Testis (tissue), 3 donors: ENCODE data around the gene ZNF618. TPM values are rescaled to one million over a fixed set of nuclear protein-coding genes. Genes with fewer than 3 reads are reported as not detected.

Experiments
- DNase-seq: peaks from one replicate; pipeline ENCODE4 v3.0.0-alpha.2; 2019
- H3K27ac ChIP-seq, 2 donors: fragments of 200-600 bp; sonication (generic); one replicate each; pipeline ENCODE4 v1.5.1; 2019
- H3K27me3 ChIP-seq: fragments of 200-600 bp; sonication (generic); one replicate; pipeline ENCODE4 v1.5.1; 2019
- H3K36me3 ChIP-seq: fragments of 200-600 bp; sonication (generic); one replicate; pipeline ENCODE4 v1.5.1; 2017; ENCODE audit warnings: low read depth; ENCODE audit errors: missing control alignments
- H3K4me1 ChIP-seq: fragments of 200-600 bp; sonication (generic); one replicate; pipeline ENCODE4 v1.5.1; 2019
- H3K4me3 ChIP-seq, 2 donors: fragments of 200-600 bp; sonication (generic); one replicate each; pipeline ENCODE4 v1.5.1; 2017 to 2019
- H3K9me3 ChIP-seq: fragments of 200-600 bp; sonication (generic); one replicate; pipeline ENCODE4 v1.5.1; 2017
- CTCF ChIP-seq, 3 experiments: fragments of 450-650 bp in 2 of 3; fragments of 200-600 bp in 1 of 3; sonication (generic) in 1 of 3; IDR thresholded peaks; one replicate each; pipeline ENCODE4 v1.5.1; 2016 to 2019; ENCODE audit warnings: antibody characterized with exemption in 3 of 3, mild to moderate bottlenecking in 2 of 3, moderate library complexity in 1 of 3
- POLR2A ChIP-seq: fragments of 450-650 bp; IDR thresholded peaks from one replicate; pipeline ENCODE4 v1.6.1; 2017; ENCODE audit warnings: antibody characterized with exemption, mild to moderate bottlenecking, moderate library complexity
- WGBS, 2 donors: methylation state at CpG; one replicate each; pipeline ENCODE4 v1.1.5; 2018; 5-methylcytosine and 5-hydroxymethylcytosine counted together
- intact Hi-C: fragments of 100-400 bp; cut with DNase I; formaldehyde crosslinking; loops from one replicate; pipeline ENCODE4 v1.15.1; 2023; ENCODE audit warnings: low total_unique reads
- polyA plus RNA-seq: library from polyadenylated mRNA; stranded (reverse); fragments of 350-450 nt; fragmentation: Illumina TruSeq; extraction: RNeasy Lipid Tissue Mini Kit (QIAGEN cat#74804); gene quantifications from one replicate; pipeline ENCODE4 v1.2.3, GENCODE V29; 2014; ENCODE audit warnings: low read depth, low replicate concordance; ENCODE audit not compliant: insufficient read depth
- total RNA-seq, 2 donors: library from RNA; depleted of rRNA; stranded (reverse); fragments of >200 nt; gene quantifications; one replicate each; pipeline ENCODE4 v1.2.3, GENCODE V29; 2016

The ZNF618 gene
- total and polyA plus RNA-seq, 3 donors from 2014 or later, result 6.8 to 15.2 (median 14.6) TPM

- intact Hi-C loops, result no loop called here
- Histone ChIP-seq H3K4me1 (no peaks in the 10 kb centered on the region), H3K4me3 (no peak overlapping the region), H3K27ac (no peak overlapping the region), H3K9me3 (no peaks in the 10 kb centered on the region), H3K36me3 (no peaks in the 10 kb centered on the region), H3K27me3 (no peaks in the 10 kb centered on the region)
- no peak for DNase-seq
- 82 to 83% methylated on average over 7 of the region's 7 CpGs for WGBS, 2 donors
- TF ChIP-seq CTCF (IDR thresholded peaks at IDR 0.05) (no peak), POLR2A (no peak)
Measured at GRCh38 chr9:114077162-114077837, 201.2 kb downstream of the ZNF618 start.

- Histone ChIP-seq H3K27me3 (no peaks in the 10 kb centered on the region), H3K4me3 (no peak within 1 kb of the TSS), H3K27ac (no peak within 1 kb of the TSS), H3K36me3 (no peaks in the 10 kb centered on the region), H3K4me1 (no peaks in the 10 kb centered on the region), H3K9me3 (no peaks in the 10 kb centered on the region)
- intact Hi-C loops, result no loop called here
- WGBS, 2 donors, result 65 to 72% methylated on average over 3 to 16 of the region's 16 CpGs
- DNase-seq, result no peak
- TF ChIP-seq CTCF (IDR thresholded peaks at IDR 0.05), result no peak
- no peak for TF ChIP-seq POLR2A
Measured at GRCh38 chr9:114078021-114078780, 202.1 kb downstream of the ZNF618 start, which contains the start of gene AMBP. AMBP (minus strand) TSS chr9:114078300; CDS start chr9:114078209, 91 bp downstream.

GRCh38 chr9:114078781-114079156, 202.7 kb downstream of the ZNF618 start:
- no peaks in the 10 kb centered on the region for H3K4me1 ChIP-seq
- H3K9me3 ChIP-seq, result no peaks in the 10 kb centered on the region
- H3K27me3 ChIP-seq, result no peaks in the 10 kb centered on the region
- 66 to 76% methylated on average over 4 to 7 of the region's 7 CpGs for WGBS, 2 donors
- no peaks in the 10 kb centered on the region for H3K36me3 ChIP-seq
- no peak overlapping the region for H3K27ac ChIP-seq
- TF ChIP-seq POLR2A (no peak), CTCF (IDR thresholded peaks at IDR 0.05) (no peak)
- no peak for DNase-seq
- intact Hi-C loops, result no loop called here
- H3K4me3 ChIP-seq, result no peak overlapping the region

GRCh38 chr9:114080195-114080772, 204.2 kb downstream of the ZNF618 start:
- Histone ChIP-seq H3K27ac (no peak overlapping the region), H3K36me3 (no peaks in the 10 kb centered on the region), H3K27me3 (no peaks in the 10 kb centered on the region), H3K4me1 (no peaks in the 10 kb centered on the region), H3K9me3 (no peaks in the 10 kb centered on the region), H3K4me3 (no peak overlapping the region)
- intact Hi-C loops, result loop anchor here (10.0 kb wide), 1 partner anchor 205 kb away; no protein-coding TSS in a partner anchor
- WGBS, 2 donors, result 92 to 95% methylated on average over 5 of the region's 5 CpGs
- TF ChIP-seq POLR2A (no peak), CTCF (IDR thresholded peaks at IDR 0.05) (no peak)
- no peak for DNase-seq
